HepG2 (cell line): ENCODE results near the gene GADD45B. TPM values are rescaled to one million over a fixed set of nuclear protein-coding genes. Genes with fewer than 3 reads are reported as not detected.

ENCODE experiments used
- AHDC1 ChIP-seq: sonication (generic); formaldehyde crosslinking; IDR thresholded peaks from 2 replicates; pipeline ENCODE4 v1.5.1; 2020; ENCODE audit warnings: mild to moderate bottlenecking, missing genetic modification reagents, borderline replicate concordance
- GPBP1L1 ChIP-seq: sonication (generic); formaldehyde crosslinking; IDR thresholded peaks from 2 replicates; pipeline ENCODE4 v1.5.0; 2020; ENCODE audit warnings: mild to moderate bottlenecking, missing genetic modification reagents
- HCFC1 ChIP-seq: fragments of 150-350 bp; IDR thresholded peaks from 2 replicates; pipeline ENCODE4 v1.6.1; 2014; ENCODE audit warnings: low read depth, low read length
- HES4 ChIP-seq: sonication (generic); formaldehyde crosslinking; IDR thresholded peaks from 2 replicates; pipeline ENCODE4 v1.9.0; 2021; ENCODE audit warnings: mild to moderate bottlenecking, missing genetic modification reagents, borderline replicate concordance
- IRF1 ChIP-seq: sonication (generic); formaldehyde crosslinking; IDR thresholded peaks from 2 replicates; pipeline ENCODE4 v1.4.0; 2020; ENCODE audit warnings: low read depth, mild to moderate bottlenecking, missing genetic modification reagents
- MBNL3 ChIP-seq: fragments of 250-450 bp; sonication (Bioruptor Pico); conservative IDR thresholded peaks from 2 replicates; pipeline ENCODE4 v1.8.0; 2022; ENCODE audit warnings: mild to moderate bottlenecking, inconsistent platforms
- NFATC3 ChIP-seq: sonication (generic); formaldehyde crosslinking; IDR thresholded peaks from 2 replicates; pipeline ENCODE4 v1.5.1; 2020; ENCODE audit warnings: mild to moderate bottlenecking, missing genetic modification reagents
- TMF1 ChIP-seq: sonication (generic); formaldehyde crosslinking; IDR thresholded peaks from 2 replicates; pipeline ENCODE4 v1.8.1; 2022; ENCODE audit warnings: low read depth, missing genetic modification reagents
- ZHX2 ChIP-seq, 2 experiments: sonication (generic) in 1 of 2; formaldehyde crosslinking in 1 of 2; IDR thresholded peaks; 2 replicates each; pipeline versions ENCODE4 v1.6.1 to v1.9.0; 2014 to 2022; ENCODE audit warnings: antibody characterized with exemption in 1 of 2, borderline replicate concordance in 1 of 2, inconsistent platforms in 1 of 2, low read depth in 1 of 2, missing genetic modification reagents in 1 of 2
- ZNF234 ChIP-seq: sonication (generic); formaldehyde crosslinking; conservative IDR thresholded peaks from 2 replicates; pipeline ENCODE4 v1.5.1; 2020; ENCODE audit warnings: mild to moderate bottlenecking, missing genetic modification reagents
- ZNF276 ChIP-seq: sonication (generic); formaldehyde crosslinking; IDR thresholded peaks from 2 replicates; pipeline ENCODE4 v1.4.0; 2020; ENCODE audit warnings: mild to moderate bottlenecking, low read depth, missing genetic modification reagents
- ZNF468 ChIP-seq: sonication (generic); formaldehyde crosslinking; IDR thresholded peaks from 2 replicates; pipeline ENCODE4 v1.8.0; 2022; ENCODE audit warnings: mild to moderate bottlenecking, moderate library complexity, missing genetic modification reagents
- polyA plus RNA-seq, 8 experiments: library from polyadenylated mRNA; depleted of rRNA in 3 of 8; stranded (reverse) in 7 of 8; unstranded in 1 of 8; fragments of >200 nt; fragmentation: Illumina TruSeq in 4 of 8; extraction: Trizol in 4 of 8; gene quantifications; 2 replicates each; pipeline versions ENCODE4 v1.2.1 to v1.2.3, GENCODE V29; 2011 to 2016; ENCODE audit warnings: low read depth in 4 of 8, missing spikeins in 1 of 8, mixed read lengths in 1 of 8; ENCODE audit not compliant: insufficient read depth in 1 of 8
- total RNA-seq, 5 experiments: library from RNA; depleted of rRNA; stranded (reverse); fragments of >200 nt; fragmentation: Illumina TruSeq; extraction: Trizol; gene quantifications; 2 replicates each; pipeline ENCODE4 v1.2.3, GENCODE V29; 2016; ENCODE audit warnings: low read depth in 1 of 5

Gene GADD45B
- total and polyA plus RNA-seq, 2 of the 13 experiments (the other 11 are each of a cell fraction or from before 2014, with no cell fraction given): 4.6 to 34.1 TPM

- TF ChIP-seq ZNF276 (CRISPR knock-in tag) (no peak), IRF1 (CRISPR knock-in tag) (no peak), ZHX2 (IDR thresholded peaks at IDR 0.05; ENCODE audit: low read depth) (no peak), ZHX2 (CRISPR knock-in tag; IDR thresholded peaks at IDR 0.05; ENCODE audit: borderline replicate concordance) (no peak), NFATC3 (CRISPR knock-in tag) (no peak), MBNL3 (CRISPR knock-in tag) (no peak), ZNF234 (CRISPR knock-in tag) (no peak), TMF1 (CRISPR knock-in tag) (no peak), GPBP1L1 (CRISPR knock-in tag) (no peak), AHDC1 (CRISPR knock-in tag) (no peak), HCFC1 (no peak), HES4 (CRISPR knock-in tag) (no peak; the same call in 1 of the 2 replicates), ZNF468 (no peak)
These were observed 767 bp upstream of the GADD45B start (continued) for GRCh38 chr19:2475018-2475701.
